DOHH2 (cell line): ENCODE results near the gene PPARD.

Experiments used
- H3F3A ChIP-seq: fragments of 200-600 bp; sonication (generic), shearing (Covaris generic); 2 replicates; pipeline ENCODE4 v1.6.0; 2016; ENCODE audit warnings: antibody characterized with exemption, mild to moderate bottlenecking; ENCODE audit not compliant: control insufficient read depth, insufficient read depth
- H3K27ac ChIP-seq: fragments of 200-600 bp; sonication (generic); 2 replicates; pipeline ENCODE4 v1.5.1; 2014; ENCODE audit warnings: low read depth, mild to moderate bottlenecking, low read length, moderate library complexity
- H3K27me3 ChIP-seq: fragments of 200-600 bp; sonication (generic); 2 replicates; pipeline ENCODE4 v1.6.1; 2014; ENCODE audit warnings: mild to moderate bottlenecking, low read length, mixed read lengths; ENCODE audit not compliant: control insufficient read depth
- H3K36me3 ChIP-seq: fragments of 200-600 bp; sonication (generic); 2 replicates; pipeline ENCODE4 v1.6.1; 2014; ENCODE audit warnings: mild to moderate bottlenecking, low read length, moderate library complexity, mixed read lengths; ENCODE audit not compliant: control insufficient read depth
- H3K4me1 ChIP-seq: fragments of 200-600 bp; sonication (generic); 2 replicates; pipeline ENCODE4 v1.6.1; 2014; ENCODE audit warnings: mild to moderate bottlenecking, low read length, mixed read lengths; ENCODE audit not compliant: control insufficient read depth
- H3K4me2 ChIP-seq: fragments of 200-600 bp; sonication (generic); 2 replicates; pipeline ENCODE4 v1.6.0; 2014; ENCODE audit warnings: mild to moderate bottlenecking, low read length, moderate library complexity
- H3K4me3 ChIP-seq: fragments of 200-600 bp; sonication (generic); 2 replicates; pipeline ENCODE4 v1.5.1; 2014; ENCODE audit warnings: mild to moderate bottlenecking, low read length, mixed read lengths
- H3K79me2 ChIP-seq: fragments of 200-600 bp; sonication (generic); 2 replicates; pipeline ENCODE4 v1.6.1; 2014; ENCODE audit warnings: mild to moderate bottlenecking, low read length, mixed read lengths; ENCODE audit not compliant: control insufficient read depth
- H3K9me2 ChIP-seq: fragments of 200-600 bp; sonication (generic); replicated peaks from 2 replicates; pipeline ENCODE4 v1.6.1; 2014; ENCODE audit warnings: mild to moderate bottlenecking, low read length, mixed read lengths; ENCODE audit not compliant: control insufficient read depth
- H3K9me3 ChIP-seq: fragments of 200-600 bp; sonication (generic); 2 replicates; pipeline ENCODE4 v1.6.1; 2014; ENCODE audit warnings: antibody characterized with exemption, low read length, mixed read lengths; ENCODE audit not compliant: control insufficient read depth, insufficient read depth
- H4K20me1 ChIP-seq: fragments of 200-600 bp; sonication (generic); 2 replicates; pipeline ENCODE4 v1.6.0; 2014; ENCODE audit warnings: low read depth, mild to moderate bottlenecking, antibody characterized with exemption, low read length, moderate library complexity; ENCODE audit not compliant: control insufficient read depth, insufficient read depth
- CTCF ChIP-seq: fragments of 200-600 bp; sonication (generic); IDR thresholded peaks from one replicate; pipeline ENCODE4 v1.5.1; 2014; ENCODE audit warnings: antibody characterized with exemption, mild to moderate bottlenecking, low read depth, low read length; ENCODE audit not compliant: poor library complexity, severe bottlenecking
- EZH2phosphoT487 ChIP-seq: fragments of 200-600 bp; sonication (generic); IDR thresholded peaks from 2 replicates; pipeline ENCODE4 v1.6.1; 2017; ENCODE audit warnings: borderline replicate concordance, mild to moderate bottlenecking, antibody characterized with exemption, low read length, moderate library complexity, mixed read lengths

The PPARD gene

DNA sequence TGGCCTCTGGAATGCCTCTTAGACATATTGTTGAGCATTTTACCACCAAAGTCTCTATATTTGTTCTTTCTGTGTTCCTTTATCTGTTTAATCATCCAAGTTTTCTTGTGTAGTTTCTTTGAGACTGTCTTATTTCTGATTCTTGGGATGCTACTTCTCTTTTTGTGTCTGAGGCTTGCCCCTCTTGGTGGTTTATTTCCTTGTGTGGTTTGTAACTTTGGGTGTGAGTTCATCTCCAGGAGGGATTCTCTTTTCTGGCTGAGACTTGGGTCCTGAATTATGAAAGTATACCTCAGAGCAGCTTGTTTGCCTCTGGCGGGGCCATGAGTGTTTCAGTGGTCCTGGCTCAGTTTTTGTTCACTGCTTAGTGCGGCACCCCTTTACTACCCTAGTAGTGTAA is 33.9 kb downstream of the PPARD start:
- H3K4me3 ChIP-seq, result no peak overlapping the region
- no peak overlapping the region for H3K27ac ChIP-seq
- no peak for TF ChIP-seq EZH2phosphoT487
- TF ChIP-seq CTCF, result no peak
- H3K9me2 ChIP-seq, result no peaks in the 10 kb centered on the region
- H3K4me1 ChIP-seq, result peaks cover 15% of the 10 kb centered on the region
- H3K9me3 ChIP-seq, result no peaks in the 10 kb centered on the region
- H3K27me3 ChIP-seq, result no peaks in the 10 kb centered on the region
- no peak overlapping the region for H3K4me2 ChIP-seq
- no peaks in the 10 kb centered on the region for H3K36me3 ChIP-seq
- no peaks in the 10 kb centered on the region for H4K20me1 ChIP-seq
- H3K79me2 ChIP-seq, result peaks cover 8% of the 10 kb centered on the region; the same call in 1 of the 2 replicates
- H3F3A ChIP-seq, result 0 out of 2 replicates have a peak, but pooled peaks cover 7% of the 10 kb centered on the region

DNA sequence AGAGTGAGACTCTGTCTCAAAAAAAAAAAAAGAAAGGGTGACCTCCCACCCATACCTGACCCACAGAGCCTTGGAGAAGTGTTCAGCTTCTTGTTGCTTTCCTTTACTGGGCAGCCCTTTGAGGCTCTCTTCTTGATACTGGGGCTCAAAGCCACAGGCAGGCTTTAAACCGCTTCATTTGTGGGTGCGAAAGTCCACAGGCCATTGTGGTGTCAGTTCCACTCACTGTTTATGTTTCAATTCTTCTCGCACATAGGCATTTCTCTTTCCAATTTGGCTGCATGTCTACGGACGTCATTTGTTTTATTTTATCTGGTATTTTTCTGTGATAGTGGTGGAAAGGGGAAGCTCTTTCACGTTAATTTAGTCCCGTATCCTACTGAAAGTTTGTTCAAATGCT is 34.6 kb downstream of the PPARD start:
- Histone ChIP-seq H3K36me3 (no peaks in the 10 kb centered on the region), H3K4me1 (peaks cover 9% of the 10 kb centered on the region), H3K4me2 (peak overlapping the region; percentile 18), H3K9me2 (no peaks in the 10 kb centered on the region), H3K4me3 (no peak overlapping the region), H3K9me3 (no peaks in the 10 kb centered on the region), H3K27ac (no peak overlapping the region), H3K79me2 (0 out of 2 replicates have a peak, but pooled peaks cover 2% of the 10 kb centered on the region), H4K20me1 (no peaks in the 10 kb centered on the region), H3K27me3 (no peaks in the 10 kb centered on the region), H3F3A (0 out of 2 replicates have a peak, but pooled peaks cover 7% of the 10 kb centered on the region)
- no peak for TF ChIP-seq CTCF
- no peak for TF ChIP-seq EZH2phosphoT487

DNA sequence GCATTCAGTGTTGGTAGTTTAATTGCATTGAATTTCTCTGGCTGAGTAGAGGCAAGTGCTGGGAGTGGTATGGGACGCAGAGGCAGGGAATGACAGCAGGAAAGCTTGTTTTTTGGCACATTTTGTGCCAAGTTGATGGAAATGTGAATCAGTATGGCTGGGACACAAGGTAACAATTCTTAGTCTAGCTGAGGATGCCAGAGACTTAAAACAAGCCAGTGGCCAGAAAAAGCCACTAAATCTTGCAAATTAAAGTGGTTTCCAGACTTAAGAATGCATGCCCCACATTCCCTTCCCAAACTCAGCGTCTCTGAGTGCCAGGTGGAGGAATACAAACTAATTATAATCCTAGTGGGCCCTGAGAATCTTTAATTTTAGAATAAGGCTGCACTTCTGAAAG is 35.9 kb downstream of the PPARD start:
- H3K9me3 ChIP-seq, result peaks cover 3% of the 10 kb centered on the region; the same call in 1 of the 2 replicates
- H3K36me3 ChIP-seq, result no peaks in the 10 kb centered on the region
- no peaks in the 10 kb centered on the region for H3K27me3 ChIP-seq
- H4K20me1 ChIP-seq, result no peaks in the 10 kb centered on the region
- peaks cover 9% of the 10 kb centered on the region for H3K4me1 ChIP-seq
- no peak overlapping the region for H3K4me3 ChIP-seq
- H3F3A ChIP-seq, result 0 out of 2 replicates have a peak, but pooled peaks cover 7% of the 10 kb centered on the region
- H3K4me2 ChIP-seq, result no peak overlapping the region
- TF ChIP-seq CTCF (no peak), EZH2phosphoT487 (no peak)
- no peaks in the 10 kb centered on the region for H3K9me2 ChIP-seq
- 0 out of 2 replicates have a peak, but pooled peaks cover 2% of the 10 kb centered on the region for H3K79me2 ChIP-seq
- no peak overlapping the region for H3K27ac ChIP-seq
